ENCODE results near the gene PDE4B. TPM values are rescaled to one million over a fixed set of nuclear protein-coding genes. Genes with fewer than 3 reads are reported as not detected.

PDE4B gene
- total and polyA plus RNA-seq, 2 of the 13 experiments (the other 11 are each of a cell fraction or from before 2014, with no cell fraction given): not detected

DNA sequence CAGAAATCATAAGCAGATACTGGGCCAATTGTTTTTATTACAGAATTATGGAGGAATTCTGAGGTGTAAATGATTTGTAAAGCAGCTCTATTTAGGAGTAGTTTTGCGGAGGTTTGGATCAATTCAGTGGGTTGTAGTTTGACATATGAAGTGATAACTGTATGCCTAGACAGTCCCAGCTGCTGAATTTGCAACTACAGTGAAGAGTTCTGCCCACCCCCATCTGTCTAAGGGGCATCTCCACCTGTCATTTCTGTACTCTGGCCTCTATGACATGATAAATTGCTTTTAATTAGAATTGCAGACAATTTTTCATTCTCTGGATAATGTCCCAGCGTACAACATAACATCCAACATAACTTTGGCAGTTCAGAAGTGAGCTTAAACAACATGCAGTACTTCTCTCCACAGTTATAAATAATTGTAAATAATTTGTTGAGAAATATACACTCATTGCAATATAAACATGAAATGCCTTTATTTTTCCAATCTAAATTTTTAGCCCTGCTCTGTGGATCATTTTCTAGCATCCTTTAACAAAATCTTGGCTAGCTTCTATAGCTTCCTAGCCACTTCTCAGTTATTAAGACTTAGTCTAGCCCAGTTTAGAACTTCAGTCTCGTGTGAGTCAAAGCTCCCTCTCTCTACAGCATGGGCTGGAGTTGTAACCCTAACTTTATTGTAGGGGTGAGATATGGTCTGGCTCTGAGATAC, 52.3 kb downstream of the PDE4B start (continued):
- TF ChIP-seq ZBTB10 (CRISPR knock-in tag; IDR thresholded peaks at IDR 0.05; ENCODE audit: borderline replicate concordance): no peak
- no peak for TF ChIP-seq RARA (CRISPR knock-in tag; IDR thresholded peaks at IDR 0.05)
- no peak for TF ChIP-seq HNRNPH1 (optimal IDR thresholded peaks at IDR 0.05; ENCODE audit: low read depth, low read length)
- TF ChIP-seq HDAC1 (CRISPR knock-in tag; IDR thresholded peaks at IDR 0.05): no peak
- TF ChIP-seq SOX13 (IDR thresholded peaks at IDR 0.05): no peak
- TF ChIP-seq SOX13 (CRISPR knock-in tag; conservative IDR thresholded peaks at IDR 0.05 in 1 of 2, IDR thresholded peaks at IDR 0.05 in 1 of 2): no peak
- no peak for TF ChIP-seq GTF3A (CRISPR knock-in tag; conservative IDR thresholded peaks at IDR 0.05)
- no peak for TF ChIP-seq ZNF577 (CRISPR knock-in tag; IDR thresholded peaks at IDR 0.05; ENCODE audit: borderline replicate concordance, low read depth)
- TF ChIP-seq, protein P1, sequence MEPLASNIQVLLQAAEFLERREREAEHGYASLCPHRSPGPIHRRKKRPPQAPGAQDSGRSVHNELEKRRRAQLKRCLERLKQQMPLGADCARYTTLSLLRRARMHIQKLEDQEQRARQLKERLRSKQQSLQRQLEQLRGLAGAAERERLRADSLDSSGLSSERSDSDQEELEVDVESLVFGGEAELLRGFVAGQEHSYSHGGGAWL (CRISPR knock-in tag; IDR thresholded peaks at IDR 0.05): no peak
- TF ChIP-seq RAD51 (IDR thresholded peaks at IDR 0.05; ENCODE audit: borderline replicate concordance): no peak
- no peak for TF ChIP-seq ZNF564 (CRISPR knock-in tag; IDR thresholded peaks at IDR 0.05)
- no peak for TF ChIP-seq ELF1 (CRISPR knock-in tag; IDR thresholded peaks at IDR 0.05)
- no peak for TF ChIP-seq PHB2 (IDR thresholded peaks at IDR 0.05; ENCODE audit: partially characterized antibody)
- TF ChIP-seq ZNF33A (CRISPR knock-in tag; IDR thresholded peaks at IDR 0.05; ENCODE audit: borderline replicate concordance): no peak

All from HepG2 (cell line).